ENCODE results near the gene DAZAP1.
"Not testable (repeated sequence)": the region's sequence is repeated elsewhere in the genome, so short reads cannot be mapped to it uniquely, and the experiment has no call there.

Gene DAZAP1

DNA sequence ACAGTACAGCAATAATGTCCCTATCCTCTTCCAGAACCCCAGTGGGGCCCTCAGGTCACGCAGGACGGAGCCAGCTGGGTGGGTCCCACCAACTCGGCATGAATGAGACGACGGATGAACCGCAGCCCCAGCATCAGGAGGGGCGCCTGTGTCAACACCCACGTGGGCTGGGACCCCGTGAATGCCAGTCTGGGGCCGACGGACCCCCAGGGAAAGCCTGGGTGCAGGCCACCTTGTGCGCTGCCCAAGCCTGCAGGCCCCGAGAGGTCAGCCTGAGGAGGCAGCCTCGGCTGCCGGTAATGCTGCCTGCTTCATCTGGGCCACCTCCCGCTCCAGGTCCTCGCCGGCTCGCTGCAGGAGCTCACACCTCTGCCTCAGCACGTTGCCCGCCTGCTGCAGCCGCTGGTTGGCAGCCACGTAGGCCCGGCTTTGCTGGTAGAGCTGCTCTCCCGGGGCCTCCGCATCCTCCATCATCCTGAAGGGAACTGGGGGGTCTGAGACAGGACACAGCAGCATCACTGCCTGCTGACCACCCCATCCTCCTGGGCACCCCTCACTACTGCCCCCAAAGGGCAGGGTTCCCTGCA lies 67.5 kb downstream of the DAZAP1 start:
- DNase-seq = no peak

DNA sequence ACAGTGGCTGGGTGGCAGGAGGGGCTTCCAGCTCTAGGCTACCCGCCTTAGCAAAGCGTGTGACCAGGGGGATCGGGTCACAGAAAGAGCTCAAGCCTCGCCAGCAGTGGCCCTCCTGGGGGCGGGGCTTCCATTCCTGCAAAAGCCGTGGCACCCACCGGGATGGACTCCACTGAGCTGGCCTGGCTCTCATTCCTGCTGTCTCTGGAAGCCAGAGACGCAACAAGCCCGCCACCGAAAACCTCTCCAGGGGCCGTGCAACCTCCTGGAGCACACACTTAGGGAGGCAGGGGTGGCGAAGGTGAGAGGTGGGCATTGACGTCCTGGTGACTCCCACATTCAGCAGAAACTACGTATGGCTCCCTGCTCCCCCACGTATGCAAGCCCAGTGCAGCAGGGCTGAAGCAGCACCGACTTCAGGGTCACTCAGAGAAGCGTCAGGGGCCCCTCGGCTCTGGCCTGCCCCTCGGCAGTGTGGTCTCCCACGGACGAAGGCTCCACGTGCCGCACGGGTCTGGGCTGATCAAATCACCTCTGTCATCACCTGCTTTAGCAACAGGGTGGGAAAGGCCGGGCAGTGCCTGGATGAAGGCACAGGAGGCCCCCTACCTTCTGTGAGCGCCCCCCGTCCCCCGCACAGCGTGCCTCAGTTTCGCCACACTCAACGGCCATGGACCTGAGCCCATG lies 68.5 kb downstream of the DAZAP1 start:
- no peak for DNase-seq

GRCh38 chr19:1477056-1477455 lies 69.7 kb downstream of the DAZAP1 start:
- DNase-seq = not testable (repeated sequence)

GRCh38 chr19:1478934-1479707 lies 71.7 kb downstream of the DAZAP1 start, which contains the start of gene C19orf25:
C19orf25 (minus strand) TSS chr19:1479215; CDS start chr19:1478903, 312 bp downstream.
- peak; percentile 81 to 90 for DNase-seq

GRCh38 chr19:1481224-1481892 lies 74.0 kb downstream of the DAZAP1 start:
- no peak for DNase-seq

GRCh38 chr19:1481893-1482360 lies 74.5 kb downstream of the DAZAP1 start:
- no peak for DNase-seq

- DNase-seq = no peak
Measured at GRCh38 chr19:1482361-1483130, 75.2 kb downstream of the DAZAP1 start.

DNA sequence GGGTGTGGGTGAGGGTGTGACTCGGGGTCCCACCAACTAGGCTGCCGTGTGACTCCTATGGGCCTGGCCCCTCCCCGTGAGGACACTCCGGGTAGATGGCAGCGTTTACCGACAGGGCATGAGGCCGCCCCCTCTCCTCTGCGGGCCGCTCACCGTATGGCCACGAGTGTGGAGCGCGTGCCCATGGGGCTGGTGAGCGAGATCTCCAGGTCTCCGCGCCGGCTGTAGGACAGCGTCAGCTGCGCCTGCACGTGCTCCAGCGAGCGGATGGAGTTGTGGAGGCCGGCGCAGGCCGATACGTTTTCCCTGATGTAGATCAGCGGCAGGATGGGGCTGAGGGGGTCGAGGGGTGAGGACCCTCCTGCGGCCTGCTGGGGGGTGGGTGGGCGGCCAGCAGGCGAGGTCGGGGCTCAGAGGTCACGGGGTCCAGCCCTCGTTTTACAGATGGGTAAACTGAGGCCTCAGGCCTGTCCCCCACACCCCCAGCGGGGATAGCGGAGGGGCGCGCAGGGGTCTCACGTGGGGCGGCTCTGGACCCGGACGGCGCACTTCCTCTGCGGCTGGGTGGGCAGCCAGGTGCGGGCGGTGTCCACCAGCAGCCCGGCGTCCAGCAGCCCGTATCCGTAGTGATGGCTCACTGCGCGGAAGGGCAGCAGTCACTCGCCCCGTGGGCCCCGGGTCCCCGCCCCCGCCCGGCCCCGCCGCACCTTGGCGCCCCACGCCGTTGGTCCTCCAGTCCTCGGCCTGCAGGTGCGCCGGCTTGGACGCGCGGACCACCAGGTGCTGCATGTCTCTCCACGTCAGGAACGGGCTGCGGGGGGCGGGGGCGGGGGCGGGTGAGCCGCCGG lies 76.0 kb downstream of the DAZAP1 start:
- no peak for DNase-seq

GRCh38 chr19:1483979-1484428 lies 76.6 kb downstream of the DAZAP1 start:
- no peak for DNase-seq

Data from SW 1271 (cell line).